OCI-LY7 (cell line): ENCODE data around the gene NHERF2.

Source experiments
- EZH2phosphoT487 ChIP-seq: fragments of 200-600 bp; sonication (generic); IDR thresholded peaks from 2 replicates; pipeline ENCODE4 v1.6.1; 2018; ENCODE audit warnings: low read depth, borderline replicate concordance, mild to moderate bottlenecking, mixed run types, antibody characterized with exemption, low read length, moderate library complexity, mixed read lengths
- TF ChIP-seq, protein P1 (sequence below): fragments of 200-600 bp; sonication (generic); conservative IDR thresholded peaks from 2 replicates; pipeline ENCODE4 v1.5.1; 2014; ENCODE audit warnings: mild to moderate bottlenecking, antibody characterized with exemption, low read length, moderate library complexity, mixed read lengths

DNA sequence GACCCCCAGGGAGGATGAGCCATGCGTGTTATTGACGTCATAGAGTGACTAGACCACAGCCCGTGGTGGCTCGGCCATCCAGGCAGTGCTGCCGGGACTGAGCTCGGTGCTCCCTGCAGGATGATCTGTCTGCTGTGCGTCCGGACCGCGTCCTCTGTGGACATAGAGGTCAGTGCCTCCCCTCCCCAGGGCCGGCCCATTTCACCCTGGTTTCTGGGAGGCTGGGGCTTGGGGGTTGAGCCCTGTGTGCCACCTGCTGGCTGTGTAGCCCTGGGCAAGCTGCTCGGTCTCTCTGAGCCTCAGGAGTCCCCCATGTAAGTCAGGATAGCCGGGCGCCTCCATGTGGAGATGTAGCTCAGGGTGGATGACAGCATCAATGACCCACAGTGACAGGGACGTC is 29.4 kb downstream of the NHERF2 start:
- TF ChIP-seq, protein P1, sequence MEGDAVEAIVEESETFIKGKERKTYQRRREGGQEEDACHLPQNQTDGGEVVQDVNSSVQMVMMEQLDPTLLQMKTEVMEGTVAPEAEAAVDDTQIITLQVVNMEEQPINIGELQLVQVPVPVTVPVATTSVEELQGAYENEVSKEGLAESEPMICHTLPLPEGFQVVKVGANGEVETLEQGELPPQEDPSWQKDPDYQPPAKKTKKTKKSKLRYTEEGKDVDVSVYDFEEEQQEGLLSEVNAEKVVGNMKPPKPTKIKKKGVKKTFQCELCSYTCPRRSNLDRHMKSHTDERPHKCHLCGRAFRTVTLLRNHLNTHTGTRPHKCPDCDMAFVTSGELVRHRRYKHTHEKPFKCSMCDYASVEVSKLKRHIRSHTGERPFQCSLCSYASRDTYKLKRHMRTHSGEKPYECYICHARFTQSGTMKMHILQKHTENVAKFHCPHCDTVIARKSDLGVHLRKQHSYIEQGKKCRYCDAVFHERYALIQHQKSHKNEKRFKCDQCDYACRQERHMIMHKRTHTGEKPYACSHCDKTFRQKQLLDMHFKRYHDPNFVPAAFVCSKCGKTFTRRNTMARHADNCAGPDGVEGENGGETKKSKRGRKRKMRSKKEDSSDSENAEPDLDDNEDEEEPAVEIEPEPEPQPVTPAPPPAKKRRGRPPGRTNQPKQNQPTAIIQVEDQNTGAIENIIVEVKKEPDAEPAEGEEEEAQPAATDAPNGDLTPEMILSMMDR = peak; percentile 49
- TF ChIP-seq EZH2phosphoT487 = no peak
